ENCODE results near the gene DISP3. TPM values are rescaled to one million over a fixed set of nuclear protein-coding genes. Genes with fewer than 3 reads are reported as not detected.

DISP3 gene
- polyA plus RNA-seq, 1 of the 3 experiments (the other 2 are of a cell fraction), result 0.08 TPM

DNA sequence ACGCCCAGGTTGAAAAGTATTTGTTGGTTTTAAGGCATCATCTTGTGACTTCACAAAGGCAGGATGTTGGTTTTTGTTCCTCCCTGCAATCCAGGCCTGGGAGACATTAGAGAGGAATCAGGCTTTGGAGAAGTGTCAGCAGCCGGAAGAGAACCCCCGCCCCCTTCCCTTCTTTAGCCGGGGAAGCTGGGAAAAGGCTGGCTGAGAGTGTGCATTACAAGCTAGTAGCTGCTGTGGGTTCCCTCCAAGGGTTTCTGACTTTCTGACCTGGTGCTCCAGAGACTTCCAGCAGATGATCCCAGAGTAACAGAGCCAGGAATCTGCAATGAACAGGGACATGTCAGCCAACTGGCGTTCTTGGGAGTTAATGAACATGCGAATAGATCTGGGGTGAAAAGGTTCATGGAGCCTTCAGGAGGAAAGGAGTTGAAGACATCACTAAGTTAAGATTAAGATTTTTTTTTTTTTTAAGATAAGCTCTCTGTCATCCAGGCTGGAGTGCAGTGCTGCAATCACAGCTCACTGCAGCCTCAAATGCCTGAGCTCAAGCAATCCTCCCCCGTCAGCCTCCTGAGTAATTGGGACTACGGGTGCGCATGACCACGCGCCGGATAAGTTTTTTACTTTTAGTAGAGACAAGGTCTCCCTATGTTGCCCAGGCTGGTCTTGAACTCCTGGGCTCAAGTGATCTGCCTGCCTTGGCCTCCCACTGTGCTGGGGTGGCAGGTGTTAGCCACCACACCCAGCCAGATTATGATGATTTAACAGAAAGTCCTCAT, 7.5 kb downstream of the DISP3 start:
- DNase-seq, result no peak
- H3K27me3 ChIP-seq (ENCODE audit: insufficient read depth), result no peaks in the 10 kb centered on the region
- H3K36me3 ChIP-seq (replicated peaks in 1 of 2; ENCODE audit: control insufficient read depth in 1 of 2, insufficient read depth in 2 of 2, low read length in 1 of 2), result no peaks in the 10 kb centered on the region
- no peak overlapping the region for H3K9ac ChIP-seq
- ChIA-PET POLR2A (no interaction called here), CTCF (interaction anchor here (0.6 to 1.6 kb wide), 8 partner anchors 12 to 904 kb away, joined by 3 to 4 read pairs (median 3); no protein-coding TSS in a partner anchor)
- H2AFZ ChIP-seq (ENCODE audit: low read depth), result no peak overlapping the region
- H3K4me3 ChIP-seq (ENCODE audit: low read depth in 2 of 2, low read length in 1 of 2), result no peak overlapping the region
- H3K4me1 ChIP-seq (ENCODE audit: control insufficient read depth in 1 of 2, insufficient read depth in 2 of 2, low read depth in 1 of 2, low read length in 1 of 2), result peaks cover 0 to 53% of the 10 kb centered on the region in 2 experiments; a peak in 2 of 4 replicates
- H4K20me1 ChIP-seq (ENCODE audit: insufficient read depth), result no peaks in the 10 kb centered on the region
- no peaks in the 10 kb centered on the region for H3F3A ChIP-seq (replicated peaks; ENCODE audit: insufficient read depth)
- 77% methylated on average over 10 of the region's 12 CpGs for WGBS (ENCODE audit: low lambda C conversion rate)
- H3K9me2 ChIP-seq, result no peaks in the 10 kb centered on the region
- no peak overlapping the region for H3K27ac ChIP-seq (ENCODE audit: low read depth in 2 of 2, low read length in 1 of 2)
- TF ChIP-seq RCOR1 (IDR thresholded peaks at IDR 0.05; ENCODE audit: low read length), result no peak
- TF ChIP-seq FOXM1 (IDR thresholded peaks at IDR 0.05; ENCODE audit: low read depth), result no peak
- no peak for TF ChIP-seq JUND (IDR thresholded peaks at IDR 0.05)
- TF ChIP-seq TCF12 (IDR thresholded peaks at IDR 0.05), result no peak
- TF ChIP-seq TEAD4 (IDR thresholded peaks at IDR 0.05; ENCODE audit: borderline replicate concordance, insufficient read depth), result no peak
- TF ChIP-seq PBX3 (IDR thresholded peaks at IDR 0.05), result no peak
- TF ChIP-seq POLR2AphosphoS5 (IDR thresholded peaks at IDR 0.05; ENCODE audit: low read depth, low read length), result no peak
- no peak for TF ChIP-seq ZBTB33 (IDR thresholded peaks at IDR 0.05; ENCODE audit: borderline replicate concordance, low read depth)
- no peak for TF ChIP-seq NRF1 (IDR thresholded peaks at IDR 0.05; ENCODE audit: low read depth, low read length)
- TF ChIP-seq, protein P1, sequence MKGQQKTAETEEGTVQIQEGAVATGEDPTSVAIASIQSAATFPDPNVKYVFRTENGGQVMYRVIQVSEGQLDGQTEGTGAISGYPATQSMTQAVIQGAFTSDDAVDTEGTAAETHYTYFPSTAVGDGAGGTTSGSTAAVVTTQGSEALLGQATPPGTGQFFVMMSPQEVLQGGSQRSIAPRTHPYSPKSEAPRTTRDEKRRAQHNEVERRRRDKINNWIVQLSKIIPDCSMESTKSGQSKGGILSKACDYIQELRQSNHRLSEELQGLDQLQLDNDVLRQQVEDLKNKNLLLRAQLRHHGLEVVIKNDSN (IDR thresholded peaks at IDR 0.05; ENCODE audit: borderline replicate concordance, low read depth), result no peak
- TF ChIP-seq EP300 (IDR thresholded peaks at IDR 0.05; ENCODE audit: borderline replicate concordance in 1 of 2, low read depth in 1 of 2, low read length in 1 of 2), result no peak
- TF ChIP-seq RAD21 (IDR thresholded peaks at IDR 0.05; ENCODE audit: low read length), result no peak
- TF ChIP-seq, protein P2, sequence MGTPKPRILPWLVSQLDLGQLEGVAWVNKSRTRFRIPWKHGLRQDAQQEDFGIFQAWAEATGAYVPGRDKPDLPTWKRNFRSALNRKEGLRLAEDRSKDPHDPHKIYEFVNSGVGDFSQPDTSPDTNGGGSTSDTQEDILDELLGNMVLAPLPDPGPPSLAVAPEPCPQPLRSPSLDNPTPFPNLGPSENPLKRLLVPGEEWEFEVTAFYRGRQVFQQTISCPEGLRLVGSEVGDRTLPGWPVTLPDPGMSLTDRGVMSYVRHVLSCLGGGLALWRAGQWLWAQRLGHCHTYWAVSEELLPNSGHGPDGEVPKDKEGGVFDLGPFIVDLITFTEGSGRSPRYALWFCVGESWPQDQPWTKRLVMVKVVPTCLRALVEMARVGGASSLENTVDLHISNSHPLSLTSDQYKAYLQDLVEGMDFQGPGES (IDR thresholded peaks at IDR 0.05; ENCODE audit: low read depth, low read length), result no peak
- TF ChIP-seq RXRA (IDR thresholded peaks at IDR 0.05; ENCODE audit: borderline replicate concordance, low read depth), result no peak
- no peak for TF ChIP-seq SIN3A (IDR thresholded peaks at IDR 0.05; ENCODE audit: borderline replicate concordance, low read depth, low read length)
- TF ChIP-seq REST (IDR thresholded peaks at IDR 0.05; ENCODE audit: low read depth, low read length), result no peak
- no peak for TF ChIP-seq NFIC (IDR thresholded peaks at IDR 0.05; ENCODE audit: borderline replicate concordance)
- TF ChIP-seq TAF1 (IDR thresholded peaks at IDR 0.05; ENCODE audit: borderline replicate concordance, low read depth, low read length), result no peak
- no peak for TF ChIP-seq GATA2 (CRISPR knock-in tag; IDR thresholded peaks at IDR 0.05)
- TF ChIP-seq EZH2phosphoT487 (IDR thresholded peaks at IDR 0.05; ENCODE audit: borderline replicate concordance, low read depth), result no peak
- H3K9me3 ChIP-seq, result no peaks in the 10 kb centered on the region
- H3K4me2 ChIP-seq, result no peak overlapping the region
- no peaks in the 10 kb centered on the region for H3K79me2 ChIP-seq (ENCODE audit: insufficient read depth)
